RWPE2 (cell line): Measurements from ENCODE around the gene RCN2.

Source experiments
- ATAC-seq: fragments of 200-7000 bp; cut with Tn5 transposase; 3 replicates; pipeline ENCODE4 v1.9.1; 2021; ENCODE audit warnings: low read depth
- DNase-seq: peaks from one replicate; pipeline ENCODE4 v3.0.0-alpha.2; 2020; ENCODE audit warnings: low spot score
- H3K27ac ChIP-seq: fragments of 450-650 bp; 2 replicates; pipeline ENCODE4 v1.5.1; 2017; ENCODE audit warnings: mild to moderate bottlenecking; ENCODE audit not compliant: poor library complexity, severe bottlenecking
- H3K27me3 ChIP-seq: fragments of 250-450 bp; sonication (Bioruptor Pico); 2 replicates; pipeline ENCODE4 v1.5.1; 2021; ENCODE audit warnings: mild to moderate bottlenecking, moderate library complexity; ENCODE audit not compliant: insufficient read depth, poor library complexity, severe bottlenecking
- H3K36me3 ChIP-seq: fragments of 250-450 bp; sonication (Bioruptor Pico); 2 replicates; pipeline ENCODE4 v1.5.1; 2020; ENCODE audit warnings: low read depth, mild to moderate bottlenecking, moderate library complexity
- H3K4me1 ChIP-seq: fragments of 250-450 bp; sonication (Bioruptor Pico); 2 replicates; pipeline ENCODE4 v1.5.1; 2021; ENCODE audit warnings: mild to moderate bottlenecking, moderate library complexity; ENCODE audit not compliant: insufficient read depth, poor library complexity, severe bottlenecking
- H3K4me3 ChIP-seq: fragments of 250-450 bp; sonication (Bioruptor Pico); 2 replicates; pipeline ENCODE4 v1.5.1; 2021; ENCODE audit warnings: mild to moderate bottlenecking, moderate library complexity; ENCODE audit not compliant: severe bottlenecking
- H3K9me3 ChIP-seq: fragments of 250-450 bp; sonication (Bioruptor Pico); 2 replicates; pipeline ENCODE4 v1.5.1; 2021; ENCODE audit warnings: mild to moderate bottlenecking, moderate library complexity; ENCODE audit not compliant: severe bottlenecking
- CTCF ChIP-seq: fragments of 450-650 bp; IDR thresholded peaks from one replicate; pipeline ENCODE4 v1.5.1; 2017; ENCODE audit warnings: mild to moderate bottlenecking, moderate library complexity; ENCODE audit not compliant: poor library complexity, severe bottlenecking

The RCN2 gene

DNA sequence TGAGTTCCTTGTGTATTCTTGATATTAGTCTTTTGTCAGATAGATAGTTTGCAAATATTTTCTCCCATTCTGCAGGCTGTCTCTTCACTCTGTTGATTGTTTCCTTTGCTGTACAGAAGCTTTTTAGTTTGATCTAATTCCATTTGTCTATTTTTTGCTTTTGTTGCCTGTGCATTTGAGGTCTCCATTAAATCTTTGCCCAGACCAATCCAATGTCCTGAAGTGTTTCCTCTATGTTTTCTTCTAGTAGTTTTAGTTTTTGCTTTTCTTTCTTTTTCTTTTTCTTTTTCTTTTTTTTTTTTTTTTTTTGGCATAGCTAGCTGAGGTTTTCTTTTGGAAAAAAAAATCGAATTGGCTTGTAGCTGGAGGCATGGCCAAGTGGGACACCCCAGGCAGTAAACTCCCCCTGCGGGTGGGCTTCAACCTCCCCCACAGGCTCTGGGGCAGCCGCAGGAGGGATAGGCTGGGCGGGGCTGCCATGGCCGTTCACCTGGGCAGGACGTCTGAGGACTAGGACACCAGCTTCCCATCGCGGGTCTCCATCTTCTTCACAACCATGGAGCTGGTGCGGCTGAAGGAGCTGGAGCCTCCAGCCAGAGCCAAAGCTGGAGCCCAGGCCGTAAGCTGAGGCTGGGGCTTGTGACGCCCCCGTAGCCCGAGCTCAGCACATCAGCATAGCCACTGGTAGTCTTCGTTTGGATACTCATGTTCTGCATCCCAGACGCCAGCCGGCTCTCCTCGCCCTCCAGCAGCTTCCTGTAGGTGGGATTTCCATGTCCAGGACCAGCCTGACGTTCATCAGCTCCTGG, 47.2 kb downstream of the RCN2 start:
- no peaks in the 10 kb centered on the region for H3K36me3 ChIP-seq
- no peak overlapping the region for H3K4me3 ChIP-seq
- no peak overlapping the region for H3K27ac ChIP-seq
- TF ChIP-seq CTCF, result no peak
- DNase-seq (no peak), ATAC-seq (no peak)
- no peaks in the 10 kb centered on the region for H3K9me3 ChIP-seq
- no peaks in the 10 kb centered on the region for H3K27me3 ChIP-seq
- no peaks in the 10 kb centered on the region for H3K4me1 ChIP-seq

DNA sequence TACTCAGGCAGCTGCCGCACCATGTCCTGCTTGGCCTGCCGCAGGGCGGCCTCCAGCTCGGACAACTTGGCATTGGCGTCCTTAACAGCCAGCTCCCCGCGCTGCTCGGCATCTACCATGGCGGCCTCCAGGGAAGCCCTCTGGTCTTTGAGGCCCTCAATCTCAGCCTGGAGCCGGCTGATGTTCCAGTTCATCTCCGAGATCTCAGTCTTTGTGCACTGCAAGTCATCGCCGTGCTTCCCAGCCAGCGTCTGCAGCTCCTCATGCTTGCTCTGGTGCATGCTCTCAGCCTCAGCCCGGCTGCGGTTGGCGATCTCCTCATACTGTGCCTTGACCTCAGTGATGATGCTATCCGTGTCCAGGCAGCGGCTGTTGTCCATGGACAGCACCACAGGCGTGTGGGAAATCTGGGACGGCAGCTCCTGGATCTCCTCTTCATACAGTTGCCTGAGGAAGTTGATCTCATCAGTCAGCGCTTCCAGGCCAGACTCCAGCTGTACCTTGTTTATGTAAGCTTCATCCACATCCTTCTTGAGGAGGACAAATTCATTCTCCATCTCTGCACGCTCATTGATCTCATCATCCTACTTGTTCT, 47.9 kb downstream of the RCN2 start:
- no peaks in the 10 kb centered on the region for H3K4me1 ChIP-seq
- H3K4me3 ChIP-seq, result no peak overlapping the region

GRCh38 chr15:76979996-76980520, 48.5 kb downstream of the RCN2 start:
- Histone ChIP-seq H3K27ac (no peak overlapping the region), H3K4me3 (no peak overlapping the region), H3K36me3 (no peaks in the 10 kb centered on the region), H3K27me3 (no peaks in the 10 kb centered on the region), H3K4me1 (no peaks in the 10 kb centered on the region), H3K9me3 (no peaks in the 10 kb centered on the region)
- DNase-seq (no peak), ATAC-seq (no peak)
- TF ChIP-seq CTCF, result no peak

More for the DNA sequence above, 47.9 kb downstream of the RCN2 start:
- Histone ChIP-seq H3K27ac (no peak overlapping the region), H3K36me3 (no peaks in the 10 kb centered on the region), H3K9me3 (no peaks in the 10 kb centered on the region), H3K27me3 (no peaks in the 10 kb centered on the region)
- TF ChIP-seq CTCF, result no peak
- DNase-seq, result no peak
- no peak for ATAC-seq

DNA sequence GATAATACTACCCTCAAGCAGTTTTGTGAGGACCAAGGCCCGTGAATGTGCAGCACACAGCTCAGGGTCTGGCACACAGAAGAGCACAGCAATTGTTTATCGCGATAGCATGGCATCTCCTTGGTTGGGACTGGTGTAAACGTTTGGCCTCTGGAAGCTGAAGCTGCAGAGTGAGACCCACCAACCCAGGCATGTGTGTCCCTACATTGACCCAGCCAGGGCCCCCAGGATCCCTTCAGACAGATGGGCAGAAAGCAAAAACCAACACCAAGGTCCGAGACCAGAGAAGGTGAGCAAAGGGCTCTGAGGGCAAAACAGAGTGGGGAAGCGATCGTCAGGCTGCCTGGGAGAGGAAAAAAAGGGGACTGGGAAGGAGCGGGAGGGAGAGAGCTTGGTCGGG, 50.8 kb downstream of the RCN2 start:
- ATAC-seq, result no peak
- Histone ChIP-seq H3K9me3 (no peaks in the 10 kb centered on the region), H3K36me3 (no peaks in the 10 kb centered on the region), H3K4me1 (no peaks in the 10 kb centered on the region), H3K4me3 (no peak overlapping the region), H3K27ac (no peak overlapping the region), H3K27me3 (no peaks in the 10 kb centered on the region)
- no peak for TF ChIP-seq CTCF
- DNase-seq, result no peak

DNA sequence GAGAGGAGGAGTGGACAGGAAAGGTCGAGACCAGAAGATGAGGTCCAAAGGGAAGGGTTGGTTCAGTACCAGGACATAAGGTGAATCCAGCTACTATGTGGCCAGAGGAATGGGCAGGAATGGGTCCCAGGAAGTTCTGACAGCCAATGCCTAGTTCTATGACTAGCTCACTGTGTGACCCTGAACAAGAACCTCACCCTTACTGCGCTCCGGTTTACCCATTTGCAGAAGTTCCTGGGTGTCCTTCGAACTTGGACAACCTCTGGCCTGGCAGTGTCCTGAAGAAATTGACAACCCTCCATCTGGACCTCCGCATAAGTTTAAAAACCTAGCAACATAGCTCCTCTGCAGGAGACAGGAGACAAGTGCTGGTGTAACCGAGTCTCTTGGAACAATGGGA, 51.2 kb downstream of the RCN2 start:
- no peak for TF ChIP-seq CTCF
- no peak for ATAC-seq
- Histone ChIP-seq H3K4me3 (no peak overlapping the region), H3K9me3 (no peaks in the 10 kb centered on the region), H3K4me1 (no peaks in the 10 kb centered on the region), H3K27me3 (no peaks in the 10 kb centered on the region), H3K36me3 (no peaks in the 10 kb centered on the region), H3K27ac (no peak overlapping the region)
- no peak for DNase-seq
